ENCODE results near the gene HSD17B13. TPM values are rescaled to one million over a fixed set of nuclear protein-coding genes. Genes with fewer than 3 reads are reported as not detected.
A peak's percentile ranks its signal among the peaks of the same experiment; 100 is the strongest.

The HSD17B13 gene
- total RNA-seq, 4 donors from 2014 or later: 0.45 to 0.83 (median 0.65) TPM

GRCh38 chr4:87275311-87275710, 47.4 kb downstream of the HSD17B13 start:
- TF ChIP-seq EP300 (IDR thresholded peaks at IDR 0.05) (no peak), POLR2A (IDR thresholded peaks at IDR 0.05; ENCODE audit: low read depth) (no peak), POLR2AphosphoS5 (IDR thresholded peaks at IDR 0.05) (no peak), CTCF (IDR thresholded peaks at IDR 0.05) (no peak)
- Histone ChIP-seq H3K9me3 (no peaks in the 10 kb centered on the region), H3K4me3 (no peak overlapping the region), H3K36me3 (no peaks in the 10 kb centered on the region), H3K4me1 (no peaks in the 10 kb centered on the region), H3K27ac (replicated peaks in 1 of 4) (no peak overlapping the region), H3K27me3 (no peaks in the 10 kb centered on the region)
- WGBS: 98% methylated on average over 2 of the region's 2 CpGs
- intact Hi-C loops (cut with DNase I): no loop called here
- no peak for DNase-seq (ENCODE audit: extremely low spot score)

GRCh38 chr4:87274803-87275202, 47.9 kb downstream of the HSD17B13 start:
- Histone ChIP-seq H3K9me3 (no peaks in the 10 kb centered on the region), H3K4me1 (no peaks in the 10 kb centered on the region), H3K4me3 (no peak overlapping the region), H3K27me3 (no peaks in the 10 kb centered on the region), H3K27ac (replicated peaks in 1 of 4) (no peak overlapping the region), H3K36me3 (no peaks in the 10 kb centered on the region)
- intact Hi-C loops (cut with DNase I): no loop called here
- no peak for TF ChIP-seq EP300 (IDR thresholded peaks at IDR 0.05)
- TF ChIP-seq POLR2AphosphoS5 (IDR thresholded peaks at IDR 0.05): no peak
- no peak for TF ChIP-seq CTCF (IDR thresholded peaks at IDR 0.05)
- TF ChIP-seq POLR2A (IDR thresholded peaks at IDR 0.05; ENCODE audit: low read depth): no peak
- DNase-seq (ENCODE audit: extremely low spot score): no peak

DNA sequence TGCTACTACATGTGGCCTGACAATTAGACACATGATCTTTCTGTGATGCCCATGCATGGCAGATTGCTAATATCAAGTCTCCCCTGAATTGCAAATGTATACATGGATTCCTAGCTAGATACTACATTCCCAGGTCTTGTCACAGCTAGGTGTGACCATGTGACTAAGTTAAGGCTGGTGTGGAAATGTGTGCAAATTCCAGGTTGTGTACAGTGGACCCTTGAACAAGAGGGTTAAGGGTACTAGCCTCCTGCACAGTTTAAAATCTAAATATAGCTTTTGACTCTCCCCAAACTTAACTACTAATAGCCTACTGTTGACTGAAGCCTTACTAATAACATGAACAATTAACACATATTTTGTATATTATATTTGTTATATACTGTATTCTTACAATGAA, 48.4 kb downstream of the HSD17B13 start:
- intact Hi-C loops (cut with DNase I): no loop called here

GRCh38 chr4:87270825-87271224, 51.9 kb downstream of the HSD17B13 start:
- intact Hi-C loops (cut with DNase I): no loop called here
- Histone ChIP-seq H3K4me3 (no peak overlapping the region), H3K4me1 (no peaks in the 10 kb centered on the region), H3K9me3 (no peaks in the 10 kb centered on the region), H3K36me3 (no peaks in the 10 kb centered on the region), H3K27me3 (no peaks in the 10 kb centered on the region), H3K27ac (replicated peaks in 1 of 4) (no peak overlapping the region)
- TF ChIP-seq POLR2AphosphoS5 (IDR thresholded peaks at IDR 0.05) (no peak), POLR2A (IDR thresholded peaks at IDR 0.05; ENCODE audit: low read depth) (no peak), CTCF (IDR thresholded peaks at IDR 0.05) (no peak), EP300 (IDR thresholded peaks at IDR 0.05) (no peak)
- DNase-seq (ENCODE audit: extremely low spot score): no peak
- WGBS: 77% methylated on average over 7 of the region's 7 CpGs

More for the DNA sequence above, 48.4 kb downstream of the HSD17B13 start:
- H3K4me1 ChIP-seq: no peaks in the 10 kb centered on the region
- TF ChIP-seq EP300 (IDR thresholded peaks at IDR 0.05) (no peak), POLR2A (IDR thresholded peaks at IDR 0.05; ENCODE audit: low read depth) (no peak), POLR2AphosphoS5 (IDR thresholded peaks at IDR 0.05) (no peak)
- DNase-seq (ENCODE audit: extremely low spot score): no peak
- H3K27me3 ChIP-seq: no peaks in the 10 kb centered on the region
- no peak overlapping the region for H3K4me3 ChIP-seq
- H3K9me3 ChIP-seq: no peaks in the 10 kb centered on the region
- H3K36me3 ChIP-seq: no peaks in the 10 kb centered on the region
- H3K27ac ChIP-seq (replicated peaks in 1 of 4): no peak overlapping the region

GRCh38 chr4:87270144-87270543, 52.5 kb downstream of the HSD17B13 start:
- H3K27me3 ChIP-seq: no peaks in the 10 kb centered on the region
- no peak overlapping the region for H3K4me3 ChIP-seq
- 62% methylated on average over 3 of the region's 3 CpGs for WGBS
- no peaks in the 10 kb centered on the region for H3K4me1 ChIP-seq
- H3K27ac ChIP-seq (replicated peaks in 1 of 4): no peak overlapping the region
- H3K36me3 ChIP-seq: no peaks in the 10 kb centered on the region
- no peak for DNase-seq (ENCODE audit: extremely low spot score)
- intact Hi-C loops (cut with DNase I): no loop called here
- TF ChIP-seq CTCF (IDR thresholded peaks at IDR 0.05): peak in 1 of 3 experiments; percentile 26
- no peak for TF ChIP-seq POLR2AphosphoS5 (IDR thresholded peaks at IDR 0.05)
- H3K9me3 ChIP-seq: no peaks in the 10 kb centered on the region

All from esophagus muscularis mucosa (tissue), 4 donors.